SU-DHL-6 (cell line): ENCODE data around the gene XYLT1.

Experiments
- CTCF ChIP-seq: fragments of 200-600 bp; sonication (generic); IDR thresholded peaks from one replicate; pipeline ENCODE4 v1.5.1; 2017; ENCODE audit warnings: antibody characterized with exemption, mild to moderate bottlenecking, low read length, moderate library complexity; ENCODE audit not compliant: insufficient read depth, poor library complexity, severe bottlenecking
- EZH2phosphoT487 ChIP-seq: fragments of 200-600 bp; sonication (generic), shearing (Covaris generic); conservative IDR thresholded peaks from 2 replicates; pipeline ENCODE4 v1.6.1; 2018; ENCODE audit warnings: mild to moderate bottlenecking, antibody characterized with exemption, low read length, moderate library complexity, mixed read lengths

GRCh38 chr16:17229131-17229530 lies 241.6 kb downstream of the XYLT1 start:
- TF ChIP-seq CTCF (no peak), EZH2phosphoT487 (no peak)
